Measurements from ENCODE around the gene PLXNA4. TPM values are rescaled to one million over a fixed set of nuclear protein-coding genes. Genes with fewer than 3 reads are reported as not detected.

The PLXNA4 gene
- total RNA-seq, 1 donor from 2014 or later, result 16.2 TPM

- Mint-ChIP-seq H3K27ac (ENCODE audit: unreplicated experiment) (no peak overlapping the region), H3K27me3 (ENCODE audit: unreplicated experiment) (peaks cover 4% of the 10 kb centered on the region), H3K36me3 (ENCODE audit: unreplicated experiment) (no peaks in the 10 kb centered on the region), H3K4me1 (ENCODE audit: low read depth, unreplicated experiment) (no peaks in the 10 kb centered on the region), H3K9me3 (ENCODE audit: unreplicated experiment) (no peaks in the 10 kb centered on the region), H3K4me3 (ENCODE audit: unreplicated experiment) (no peak overlapping the region)
- TF ChIP-seq CTCF (IDR thresholded peaks at IDR 0.05; ENCODE audit: partially characterized antibody, unreplicated experiment), result no peak
- DNase-seq, result no peak
Measured at GRCh38 chr7:132337450-132338080, 238.7 kb downstream of the PLXNA4 start.

GRCh38 chr7:132336797-132337196, 239.5 kb downstream of the PLXNA4 start:
- Mint-ChIP-seq H3K4me3 (ENCODE audit: unreplicated experiment) (no peak overlapping the region), H3K27ac (ENCODE audit: unreplicated experiment) (no peak overlapping the region)
- DNase-seq, result no peak

GRCh38 chr7:132333301-132333700, 243.0 kb downstream of the PLXNA4 start:
- Mint-ChIP-seq H3K27me3 (ENCODE audit: unreplicated experiment) (peaks cover 3% of the 10 kb centered on the region), H3K36me3 (ENCODE audit: unreplicated experiment) (peaks cover 5% of the 10 kb centered on the region), H3K9me3 (ENCODE audit: unreplicated experiment) (no peaks in the 10 kb centered on the region), H3K27ac (ENCODE audit: unreplicated experiment) (no peak overlapping the region), H3K4me3 (ENCODE audit: unreplicated experiment) (no peak overlapping the region), H3K4me1 (ENCODE audit: low read depth, unreplicated experiment) (no peaks in the 10 kb centered on the region)
- TF ChIP-seq CTCF (IDR thresholded peaks at IDR 0.05; ENCODE audit: partially characterized antibody, unreplicated experiment), result no peak
- no peak for DNase-seq

More at GRCh38 chr7:132336797-132337196, 239.5 kb downstream of the PLXNA4 start:
- H3K9me3 Mint-ChIP-seq (ENCODE audit: unreplicated experiment), result no peaks in the 10 kb centered on the region
- peaks cover 4% of the 10 kb centered on the region for H3K27me3 Mint-ChIP-seq (ENCODE audit: unreplicated experiment)
- no peaks in the 10 kb centered on the region for H3K4me1 Mint-ChIP-seq (ENCODE audit: low read depth, unreplicated experiment)
- no peaks in the 10 kb centered on the region for H3K36me3 Mint-ChIP-seq (ENCODE audit: unreplicated experiment)
- no peak for TF ChIP-seq CTCF (IDR thresholded peaks at IDR 0.05; ENCODE audit: partially characterized antibody, unreplicated experiment)

GRCh38 chr7:132328760-132329159, 247.5 kb downstream of the PLXNA4 start:
- no peak for DNase-seq
- Mint-ChIP-seq H3K4me1 (ENCODE audit: low read depth, unreplicated experiment) (peaks cover 2% of the 10 kb centered on the region), H3K9me3 (ENCODE audit: unreplicated experiment) (no peaks in the 10 kb centered on the region), H3K36me3 (ENCODE audit: unreplicated experiment) (peaks cover 5% of the 10 kb centered on the region), H3K27me3 (ENCODE audit: unreplicated experiment) (peaks cover 9% of the 10 kb centered on the region), H3K27ac (ENCODE audit: unreplicated experiment) (no peak overlapping the region), H3K4me3 (ENCODE audit: unreplicated experiment) (no peak overlapping the region)
- no peak for TF ChIP-seq CTCF (IDR thresholded peaks at IDR 0.05; ENCODE audit: partially characterized antibody, unreplicated experiment)

- Mint-ChIP-seq H3K27me3 (ENCODE audit: unreplicated experiment) (peaks cover 9% of the 10 kb centered on the region), H3K27ac (ENCODE audit: unreplicated experiment) (no peak overlapping the region), H3K36me3 (ENCODE audit: unreplicated experiment) (peaks cover 5% of the 10 kb centered on the region), H3K9me3 (ENCODE audit: unreplicated experiment) (no peaks in the 10 kb centered on the region), H3K4me3 (ENCODE audit: unreplicated experiment) (no peak overlapping the region), H3K4me1 (ENCODE audit: low read depth, unreplicated experiment) (peaks cover 2% of the 10 kb centered on the region)
- no peak for TF ChIP-seq CTCF (IDR thresholded peaks at IDR 0.05; ENCODE audit: partially characterized antibody, unreplicated experiment)
- DNase-seq, result no peak
Measured at GRCh38 chr7:132328047-132328620, 248.1 kb downstream of the PLXNA4 start.
